ENCODE measurements around the gene NLRP5.
"Not testable (repeated sequence)": the region's sequence is repeated elsewhere in the genome, so short reads cannot be mapped to it uniquely, and the experiment has no call there.

The NLRP5 gene

DNA sequence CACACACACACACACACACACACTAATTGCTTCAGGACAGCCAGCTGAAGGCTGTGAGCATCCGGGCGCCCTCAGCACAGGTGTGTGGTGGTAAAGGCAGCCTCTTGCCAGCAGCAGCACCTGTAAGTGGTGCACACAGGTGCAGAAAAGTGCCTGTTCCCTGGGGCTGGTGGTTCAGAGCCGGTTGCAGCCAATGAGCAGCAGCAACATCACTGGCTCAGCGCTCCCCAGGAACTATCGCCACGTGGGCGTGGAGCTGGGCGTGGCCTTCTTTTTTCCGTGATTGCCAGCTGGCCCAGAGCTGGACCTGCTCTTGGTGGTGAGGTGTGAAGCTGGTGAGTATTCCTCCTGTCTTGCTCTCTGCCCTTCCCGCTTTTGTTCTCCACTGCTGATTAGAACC, at the start of gene NLRP5:
Gene NLRP5, plus strand, starts transcription at position 289 of the 400 bp plus-strand sequence.
- DNase-seq, result no peak

DNA sequence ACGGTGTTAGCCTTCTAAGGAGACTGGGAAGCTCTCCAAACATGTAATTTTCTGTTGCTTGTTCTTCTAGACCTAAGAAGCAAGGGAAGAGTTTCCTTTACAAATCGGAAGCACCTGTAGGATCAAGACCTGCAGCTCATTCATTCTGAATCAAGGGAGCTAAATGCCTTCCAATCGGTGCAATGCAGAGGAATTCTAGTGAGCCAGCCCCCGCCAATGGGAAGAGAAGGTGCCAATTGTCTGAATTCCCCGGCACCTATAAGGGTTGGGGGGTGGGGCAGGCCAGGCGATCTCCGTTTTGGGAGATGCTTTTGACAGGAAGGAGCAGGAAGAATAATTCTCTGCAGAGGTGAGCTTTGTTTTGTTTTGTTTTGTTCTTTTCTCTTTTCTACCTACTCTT, 47.4 kb upstream of the NLRP5 start:
- DNase-seq, result no peak

GRCh38 chr19:55940306-55940705, 46.3 kb upstream of the NLRP5 start:
- DNase-seq, result no peak

GRCh38 chr19:55947532-55947931, 39.0 kb upstream of the NLRP5 start, which contains the start of gene NLRP8:
Gene NLRP8, plus strand, starts transcription at chr19:55947832.
- DNase-seq, result no peak

GRCh38 chr19:55950566-55950965, 36.0 kb upstream of the NLRP5 start:
- DNase-seq, result not testable (repeated sequence)

DNA sequence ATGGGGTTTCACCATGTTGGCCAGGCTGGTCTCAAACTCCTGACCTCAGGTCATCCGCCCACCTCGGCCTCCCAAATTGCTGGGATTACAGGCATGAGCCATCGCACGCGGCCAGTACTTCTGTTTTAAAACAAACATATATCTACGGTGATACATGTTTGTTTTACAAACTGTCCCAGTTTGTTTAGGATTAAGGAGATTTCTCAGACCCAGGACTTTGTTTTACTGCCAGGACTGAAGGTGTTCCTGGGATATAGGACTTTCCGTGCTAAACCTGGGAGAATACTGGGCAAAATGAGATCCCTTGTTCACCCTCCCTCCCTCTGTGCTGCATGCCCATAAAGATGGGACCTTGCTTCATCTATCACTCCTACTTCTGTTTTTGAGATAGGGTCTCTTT, 30.1 kb upstream of the NLRP5 start:
- DNase-seq, result no peak

- peak; percentile 2 for DNase-seq
These were observed 28.2 kb upstream of the NLRP5 start for GRCh38 chr19:55958356-55958755.

- no peak for DNase-seq
These were observed 26.4 kb upstream of the NLRP5 start for GRCh38 chr19:55959996-55960675.

GRCh38 chr19:55962186-55962585, 24.4 kb upstream of the NLRP5 start:
- DNase-seq, result no peak

DNA sequence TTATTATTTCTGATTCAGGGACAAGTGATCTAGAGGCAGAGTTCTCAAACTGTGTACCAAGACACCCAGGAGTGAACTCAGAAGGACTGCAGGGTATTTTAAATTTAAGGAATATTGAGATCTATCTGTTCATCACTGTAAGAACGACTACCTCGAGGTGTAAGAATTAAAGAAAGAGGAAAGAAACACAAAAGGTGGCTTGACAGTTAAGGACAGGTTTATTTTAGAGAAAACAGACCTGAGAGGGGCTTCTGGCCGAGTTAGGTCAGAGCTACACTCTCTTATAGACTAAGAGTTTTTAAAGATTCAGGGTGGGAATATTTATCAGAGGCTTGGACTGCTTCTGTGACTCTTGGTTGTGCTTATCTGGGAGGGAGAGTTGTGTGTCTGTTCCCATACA, 12.6 kb upstream of the NLRP5 start:
- no peak for DNase-seq

DNA sequence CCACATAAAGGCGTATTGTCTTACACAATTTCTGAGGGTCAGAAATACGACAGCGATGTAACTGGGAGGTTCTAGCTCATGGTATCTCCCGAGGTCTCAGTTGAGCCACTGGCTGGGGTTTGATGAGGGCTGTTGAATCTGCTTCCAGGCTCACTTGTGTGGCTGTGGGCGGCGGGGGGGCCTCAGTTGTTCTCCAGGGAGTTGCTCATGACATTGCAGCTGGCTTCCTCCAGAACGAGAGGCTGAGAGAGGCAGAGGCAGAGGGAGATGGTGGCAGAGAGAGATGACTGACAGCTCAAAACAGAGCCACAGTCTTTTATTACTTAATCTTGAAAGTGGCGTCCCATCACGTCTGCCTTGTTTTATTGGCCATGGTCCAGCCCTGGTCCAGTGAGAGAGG, 6.2 kb upstream of the NLRP5 start:
- DNase-seq, result no peak

- DNase-seq, result no peak
These were observed 1.3 kb upstream of the NLRP5 start for GRCh38 chr19:55985254-55985653.

GRCh38 chr19:55990831-55991230, 4.3 kb downstream of the NLRP5 start:
- DNase-seq, result no peak

GRCh38 chr19:55993492-55993891, 6.9 kb downstream of the NLRP5 start:
- DNase-seq, result no peak

- DNase-seq, result no peak
These were observed 28.2 kb downstream of the NLRP5 start for GRCh38 chr19:56014765-56015164.

DNA sequence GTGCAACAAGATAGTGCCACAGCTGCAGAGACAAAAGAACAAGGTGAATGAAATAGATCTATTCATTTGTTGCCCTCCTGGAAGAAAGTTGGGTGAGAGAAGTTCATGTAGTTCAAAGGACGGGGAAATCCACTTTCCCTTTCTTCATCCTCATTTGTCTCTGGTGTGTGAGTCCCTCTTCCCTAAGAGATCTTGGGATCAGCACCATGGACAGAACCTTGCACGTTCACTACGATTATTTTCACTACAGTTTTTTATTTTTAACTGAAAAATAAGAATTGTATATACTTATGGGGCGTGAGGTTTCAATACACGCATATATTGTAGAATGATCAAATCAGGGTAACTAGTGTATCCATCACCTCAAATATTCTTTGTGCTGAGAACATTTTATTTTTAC, 29.2 kb downstream of the NLRP5 start:
- no peak for DNase-seq

GRCh38 chr19:56019325-56019724, 32.8 kb downstream of the NLRP5 start:
- DNase-seq, result not testable (repeated sequence)

- DNase-seq, result not testable (repeated sequence)
These were observed 33.9 kb downstream of the NLRP5 start for GRCh38 chr19:56020355-56020975.

GRCh38 chr19:56026769-56027168, 40.2 kb downstream of the NLRP5 start:
- no peak for DNase-seq

DNA sequence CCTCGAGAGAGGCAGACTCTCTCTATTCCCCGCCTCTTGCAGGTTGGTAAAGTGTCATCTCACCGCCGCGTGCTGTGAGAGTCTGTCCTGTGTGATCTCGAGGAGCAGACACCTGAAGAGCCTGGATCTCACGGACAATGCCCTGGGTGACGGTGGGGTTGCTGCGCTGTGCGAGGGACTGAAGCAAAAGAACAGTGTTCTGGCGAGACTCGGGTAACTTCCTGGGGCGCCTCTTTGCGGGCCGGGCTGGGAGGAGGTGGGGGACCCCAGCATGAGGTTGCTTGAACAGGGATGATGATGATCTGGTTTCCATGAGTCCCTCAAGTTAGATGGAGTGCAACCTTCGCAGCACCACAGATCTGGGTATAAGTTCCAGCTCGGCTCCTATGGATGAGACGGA, 67.0 kb downstream of the NLRP5 start:
- no peak for DNase-seq

GRCh38 chr19:56066152-56067023, 79.8 kb downstream of the NLRP5 start:
- peak; percentile 72 for DNase-seq

DNA sequence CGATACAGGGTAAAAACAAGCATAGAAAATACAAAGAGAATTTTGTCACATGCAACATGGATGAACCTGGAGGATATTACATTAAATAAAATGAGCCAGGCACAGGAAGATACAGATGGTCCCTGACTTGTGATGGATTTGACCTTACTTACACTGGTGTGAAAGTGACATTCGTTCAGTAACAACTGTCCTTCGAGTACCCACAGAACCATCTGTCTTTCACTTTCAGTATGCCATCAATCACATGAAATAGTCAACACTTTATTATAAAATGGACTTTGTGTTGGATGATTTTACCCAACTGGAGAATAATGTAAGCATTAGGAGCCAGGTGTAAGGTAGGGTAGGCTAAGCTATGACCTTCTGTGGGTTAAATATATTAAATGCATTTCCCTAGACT, 83.1 kb downstream of the NLRP5 start:
- DNase-seq, result no peak

- DNase-seq, result no peak
These were observed 84.6 kb downstream of the NLRP5 start for GRCh38 chr19:56071151-56071550.

- DNase-seq, result peak; percentile 56
These were observed 89.9 kb downstream of the NLRP5 start for GRCh38 chr19:56076498-56076897.
